K562 (cell line): Measurements from ENCODE around the gene PLCL1. TPM values are rescaled to one million over a fixed set of nuclear protein-coding genes. Genes with fewer than 3 reads are reported as not detected.

Experiments used
- ATAC-seq: fragments of 200-7000 bp; cut with Tn5 transposase; 3 replicates; pipeline ENCODE4 v1.9.1; 2020; ENCODE audit warnings: moderate library complexity
- BruUV-seq: library from RNA; stranded (reverse); fragments of 400-500 nt; replicated peaks from 2 replicates; lab custom pipeline; 2021; lab: Mats Ljungman, UMichigan
- CTCF ChIA-PET: fragments of 300-600 bp; formaldehyde crosslinking; extraction: SDS; loops from one replicate; lab custom pipeline; 2021; ENCODE audit warnings: low intra/inter-chr PET ratio; lab: Yijun Ruan, JAX
- POLR2A ChIA-PET: fragments of 300-600, 350-650 bp; sonication (Branson Sonifier 250); formaldehyde crosslinking; extraction: SDS; loops from one replicate; lab custom pipeline; 2021; ENCODE audit warnings: antibody characterized with exemption, inconsistent platforms; lab: Yijun Ruan, JAX
- DNase-seq, 4 experiments: peaks; one replicate each; pipeline versions ENCODE4 v3.0.0 to v3.0.0-alpha.2; 2011 to 2018; ENCODE audit warnings: low spot score in 3 of 4, mixed read lengths in 3 of 4; ENCODE audit errors: extremely low read depth in 1 of 4
- FAIRE-seq: peaks from 2 replicates; lab custom pipeline; 2011; peaks lifted over from hg19 to GRCh38; lab: Jason Lieb, UNC
- H2AFZ ChIP-seq: 2 replicates; pipeline ENCODE4 v1.6.0; 2011; ENCODE audit warnings: low read depth, low read length, control low read depth, inconsistent platforms
- H3K27ac ChIP-seq: fragments of 200-600 bp; 3 replicates; pipeline ENCODE4 v1.8.0; 2011; ENCODE audit warnings: low read depth, mild to moderate bottlenecking, control low read depth, inconsistent platforms, low read length, moderate library complexity, mixed read lengths; ENCODE audit errors: extremely low read depth
- H3K27me3 ChIP-seq, 2 experiments: fragments of 300-600 bp in 1 of 2; 2 replicates in 1 of 2; 3 replicates in 1 of 2; pipeline versions ENCODE4 v1.6.0 to v1.8.0; 2011; ENCODE audit warnings: inconsistent platforms in 2 of 2, low read length in 2 of 2, mild to moderate bottlenecking in 1 of 2, mixed read lengths in 1 of 2, moderate library complexity in 1 of 2; ENCODE audit not compliant: control insufficient read depth in 2 of 2, insufficient read depth in 2 of 2
- H3K36me3 ChIP-seq: fragments of 300-600 bp; 3 replicates; pipeline ENCODE4 v1.8.0; 2011; ENCODE audit warnings: mild to moderate bottlenecking, low read length, inconsistent platforms; ENCODE audit not compliant: control insufficient read depth, insufficient read depth
- H3K4me1 ChIP-seq, 2 experiments: fragments of 200-600 bp in 1 of 2; replicated peaks in 1 of 2; 2 replicates in 1 of 2; 3 replicates in 1 of 2; pipeline versions ENCODE4 v1.5.1 to v1.8.0; 2011; ENCODE audit warnings: inconsistent platforms in 2 of 2, low read length in 2 of 2, mild to moderate bottlenecking in 1 of 2, mixed read lengths in 1 of 2, moderate library complexity in 1 of 2; ENCODE audit not compliant: control insufficient read depth in 2 of 2, insufficient read depth in 2 of 2
- H3K4me2 ChIP-seq: 2 replicates; pipeline ENCODE4 v1.6.1; 2011; ENCODE audit warnings: low read length, control low read depth, inconsistent platforms, mixed read lengths; ENCODE audit not compliant: insufficient read depth
- H3K4me3 ChIP-seq: fragments of 200-600 bp; sonication (generic), shearing (Covaris generic); 2 replicates; pipeline ENCODE4 v1.5.1; 2016; ENCODE audit warnings: control low read depth, inconsistent platforms
- H3K79me2 ChIP-seq: fragments of 200-600 bp; 3 replicates; pipeline ENCODE4 v1.8.0; 2011; ENCODE audit warnings: low read length, inconsistent platforms; ENCODE audit not compliant: control insufficient read depth, insufficient read depth
- H3K9ac ChIP-seq, 2 experiments: 2 replicates each; pipeline versions ENCODE4 v1.6.0 to v1.6.1; 2011; ENCODE audit warnings: low read depth in 2 of 2, low read length in 2 of 2, control low read depth in 1 of 2, inconsistent platforms in 1 of 2, mild to moderate bottlenecking in 1 of 2, mixed read lengths in 1 of 2; ENCODE audit not compliant: insufficient read depth in 1 of 2
- H3K9me1 ChIP-seq: one replicate; pipeline ENCODE4 v1.6.0; 2011; ENCODE audit warnings: inconsistent platforms, mild to moderate bottlenecking, low read length, moderate library complexity; ENCODE audit not compliant: control insufficient read depth, insufficient read depth
- H3K9me3 ChIP-seq: replicated peaks from 2 replicates; pipeline ENCODE4 v1.5.1; 2011; ENCODE audit warnings: low read depth, low read length, inconsistent platforms; ENCODE audit not compliant: control insufficient read depth, insufficient read depth
- H4K20me1 ChIP-seq: replicated peaks from 2 replicates; pipeline ENCODE4 v1.6.1; 2011; ENCODE audit warnings: low read length, inconsistent platforms, mixed read lengths; ENCODE audit not compliant: control insufficient read depth, insufficient read depth
- ARID4B ChIP-seq: sonication (generic); formaldehyde crosslinking; IDR thresholded peaks from 2 replicates; pipeline ENCODE4 v1.8.0; 2022; ENCODE audit warnings: mild to moderate bottlenecking, missing genetic modification reagents
- ATF1 ChIP-seq, 2 experiments: fragments of 450-650 bp in 1 of 2; IDR thresholded peaks; 2 replicates each; pipeline ENCODE4 v1.6.1; 2016; ENCODE audit warnings: missing compliant biosample characterization in 1 of 2, missing genetic modification characterization in 1 of 2
- CBX2 ChIP-seq: fragments of 200-600 bp; sonication (generic); IDR thresholded peaks from one replicate; pipeline ENCODE4 v1.6.1; 2012; ENCODE audit warnings: mild to moderate bottlenecking, low read length, inconsistent platforms; ENCODE audit not compliant: insufficient read depth, poor library complexity, severe bottlenecking
- E2F4 ChIP-seq: sonication (generic); formaldehyde crosslinking; IDR thresholded peaks from 2 replicates; pipeline ENCODE4 v1.8.0; 2022; ENCODE audit warnings: mild to moderate bottlenecking, low read depth, missing genetic modification reagents
- EZH2 ChIP-seq: IDR thresholded peaks from 2 replicates; pipeline ENCODE4 v1.6.1; 2012; ENCODE audit warnings: low read depth, mild to moderate bottlenecking, inconsistent platforms, low read length, borderline replicate concordance
- NR1H2 ChIP-seq: sonication (generic); formaldehyde crosslinking; IDR thresholded peaks from 2 replicates; pipeline ENCODE4 v1.4.0; 2020; ENCODE audit warnings: mild to moderate bottlenecking, missing genetic modification reagents
- POLR3G ChIP-seq: IDR thresholded peaks from 2 replicates; pipeline ENCODE4 v1.6.1; 2011; ENCODE audit not compliant: insufficient read length, insufficient replicate concordance; ENCODE audit errors: extremely low read depth
- PYGO2 ChIP-seq: fragments of 450-650 bp; IDR thresholded peaks from 2 replicates; pipeline ENCODE4 v1.6.1; 2016; ENCODE audit warnings: mild to moderate bottlenecking, missing genetic modification characterization, moderate library complexity, missing compliant biosample characterization
- ZFPM2 ChIP-seq: fragments of 250-450 bp; sonication (Bioruptor Pico); IDR thresholded peaks from 2 replicates; pipeline ENCODE4 v1.5.1; 2022; ENCODE audit warnings: mild to moderate bottlenecking
- ZNF253 ChIP-seq: fragments of 250-450 bp; sonication (Bioruptor Pico); conservative IDR thresholded peaks from 2 replicates; pipeline ENCODE4 v1.6.1; 2021; ENCODE audit warnings: mild to moderate bottlenecking
- WGBS: fragments of 100-300 bp; shearing (Covaris generic); methylation state at CpG from one replicate; pipeline ENCODE4 v1.1.6; 2016; ENCODE audit warnings: low coverage, mixed read lengths; ENCODE audit not compliant: insufficient coverage; ENCODE audit errors: missing lambda C conversion rate; 5-methylcytosine and 5-hydroxymethylcytosine counted together
- in situ Hi-C: fragments of 300-500 bp; cut with MboI; formaldehyde crosslinking; loops from 4 replicates; pipeline ENCODE4 v1.15.0; 2018; ENCODE audit warnings: inconsistent platforms, mixed read lengths
- intact Hi-C: fragments of 100-400 bp; cut with micrococcal nuclease; formaldehyde crosslinking; loops from 2 replicates; pipeline ENCODE4 v1.14.2; 2022
- polyA plus RNA-seq, 8 experiments: library from polyadenylated mRNA; depleted of rRNA in 4 of 8; stranded (reverse) in 5 of 8; unstranded in 3 of 8; fragments of >200 nt; fragmentation: Nextera tagmentation in 2 of 8; fragmentation: Illumina TruSeq in 1 of 8; extraction: Ambion mirVana in 2 of 8; extraction: Trizol in 1 of 8; gene quantifications; 2 replicates each; pipeline versions ENCODE4 v1.2.1 to v1.2.3, GENCODE V29; 2011 to 2014; ENCODE audit warnings: inconsistent platforms in 1 of 8, missing spikeins in 1 of 8
- total RNA-seq, 7 experiments: library from RNA; depleted of rRNA in 6 of 7; stranded (reverse); fragments of >200 nt in 6 of 7; fragmentation: Illumina TruSeq in 2 of 7; extraction: Trizol in 2 of 7; gene quantifications; 2 replicates each; pipeline versions ENCODE4 v1.2.1 to v1.2.3, GENCODE V29; 2011 to 2021; ENCODE audit warnings: low replicate concordance in 1 of 7
- TF ChIP-seq, protein P1 (sequence below): sonication (generic); formaldehyde crosslinking; IDR thresholded peaks from 2 replicates; pipeline ENCODE4 v1.8.0; 2023; ENCODE audit warnings: mild to moderate bottlenecking, missing genetic modification reagents

Gene PLCL1
- total and polyA plus RNA-seq, 9 of the 15 experiments (the other 6 are each of a cell fraction or from before 2014, with no cell fraction given), result 2.0 to 17.7 (median 8.6) TPM

DNA sequence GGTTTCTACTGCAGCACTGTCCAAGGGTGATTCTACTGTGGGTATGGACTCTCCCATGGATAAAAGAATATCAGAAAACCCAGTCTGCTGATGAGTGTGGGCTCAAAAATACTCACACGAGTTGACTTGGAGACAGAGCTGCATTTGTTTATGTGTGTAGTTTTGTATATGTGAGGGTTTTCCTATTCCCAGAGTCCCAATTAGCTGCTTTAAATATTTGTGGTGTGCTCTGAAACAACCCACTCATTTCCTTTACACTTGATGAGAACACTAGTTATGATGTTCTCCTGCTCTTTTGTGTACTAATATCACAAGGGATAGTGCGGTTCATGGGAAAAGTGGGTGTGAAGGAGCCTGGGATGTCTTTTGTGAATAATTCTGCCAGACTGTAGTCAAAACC lies 337.3 kb downstream of the PLCL1 start:
- H3K27ac ChIP-seq, result no peak overlapping the region
- ChIA-PET CTCF (interaction anchor here (0.6 kb wide), 1 partner anchor 1268 kb away, joined by 4 read pairs; no protein-coding TSS in a partner anchor), POLR2A (no interaction called here)
- H3K9me3 ChIP-seq, result no peaks in the 10 kb centered on the region
- H3K27me3 ChIP-seq, result no peaks in the 10 kb centered on the region
- DNase-seq, result no peak
- H3K4me3 ChIP-seq, result no peak overlapping the region
- H3K36me3 ChIP-seq, result peaks cover under 1% of the 10 kb centered on the region; the same call in 2 of the 3 replicates
- ATAC-seq, result no peak
- TF ChIP-seq, protein P1, sequence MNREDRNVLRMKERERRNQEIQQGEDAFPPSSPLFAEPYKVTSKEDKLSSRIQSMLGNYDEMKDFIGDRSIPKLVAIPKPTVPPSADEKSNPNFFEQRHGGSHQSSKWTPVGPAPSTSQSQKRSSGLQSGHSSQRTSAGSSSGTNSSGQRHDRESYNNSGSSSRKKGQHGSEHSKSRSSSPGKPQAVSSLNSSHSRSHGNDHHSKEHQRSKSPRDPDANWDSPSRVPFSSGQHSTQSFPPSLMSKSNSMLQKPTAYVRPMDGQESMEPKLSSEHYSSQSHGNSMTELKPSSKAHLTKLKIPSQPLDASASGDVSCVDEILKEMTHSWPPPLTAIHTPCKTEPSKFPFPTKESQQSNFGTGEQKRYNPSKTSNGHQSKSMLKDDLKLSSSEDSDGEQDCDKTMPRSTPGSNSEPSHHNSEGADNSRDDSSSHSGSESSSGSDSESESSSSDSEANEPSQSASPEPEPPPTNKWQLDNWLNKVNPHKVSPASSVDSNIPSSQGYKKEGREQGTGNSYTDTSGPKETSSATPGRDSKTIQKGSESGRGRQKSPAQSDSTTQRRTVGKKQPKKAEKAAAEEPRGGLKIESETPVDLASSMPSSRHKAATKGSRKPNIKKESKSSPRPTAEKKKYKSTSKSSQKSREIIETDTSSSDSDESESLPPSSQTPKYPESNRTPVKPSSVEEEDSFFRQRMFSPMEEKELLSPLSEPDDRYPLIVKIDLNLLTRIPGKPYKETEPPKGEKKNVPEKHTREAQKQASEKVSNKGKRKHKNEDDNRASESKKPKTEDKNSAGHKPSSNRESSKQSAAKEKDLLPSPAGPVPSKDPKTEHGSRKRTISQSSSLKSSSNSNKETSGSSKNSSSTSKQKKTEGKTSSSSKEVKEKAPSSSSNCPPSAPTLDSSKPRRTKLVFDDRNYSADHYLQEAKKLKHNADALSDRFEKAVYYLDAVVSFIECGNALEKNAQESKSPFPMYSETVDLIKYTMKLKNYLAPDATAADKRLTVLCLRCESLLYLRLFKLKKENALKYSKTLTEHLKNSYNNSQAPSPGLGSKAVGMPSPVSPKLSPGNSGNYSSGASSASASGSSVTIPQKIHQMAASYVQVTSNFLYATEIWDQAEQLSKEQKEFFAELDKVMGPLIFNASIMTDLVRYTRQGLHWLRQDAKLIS (CRISPR knock-in tag), result no peak
- TF ChIP-seq EZH2, result no peak
- TF ChIP-seq ZNF253 (CRISPR knock-in tag), result no peak
- no peak for TF ChIP-seq E2F4
- TF ChIP-seq POLR3G, result no peak
- TF ChIP-seq PYGO2 (tag), result no peak
- no peak for TF ChIP-seq ZFPM2 (CRISPR knock-in tag)
- TF ChIP-seq ATF1 (CRISPR knock-in tag; IDR thresholded peaks at IDR 0.05), result no peak
- TF ChIP-seq ATF1 (tag; IDR thresholded peaks at IDR 0.05), result no peak
- no peak for TF ChIP-seq NR1H2
- TF ChIP-seq CBX2, result no peak
- no peak for TF ChIP-seq ARID4B (CRISPR knock-in tag)
- no peak for FAIRE-seq
- H3K9me1 ChIP-seq, result no peaks in the 10 kb centered on the region
- 69% methylated on average over 2 of the region's 2 CpGs for WGBS
- H3K4me2 ChIP-seq, result no peak overlapping the region
- intact Hi-C loops, result no loop called here
- no TSS peak for BruUV-seq
- in situ Hi-C loops, result no loop called here
- H4K20me1 ChIP-seq, result no peaks in the 10 kb centered on the region
- H3K79me2 ChIP-seq, result no peaks in the 10 kb centered on the region
- H3K4me1 ChIP-seq, result no peaks in the 10 kb centered on the region; a peak in 1 of 5 replicates
- H2AFZ ChIP-seq, result no peak overlapping the region
- H3K9ac ChIP-seq, result no peak overlapping the region
